Kidney epithelial cell (primary cell): ENCODE measurements around the gene CCT3. TPM values are rescaled to one million over a fixed set of nuclear protein-coding genes. Genes with fewer than 3 reads are reported as not detected.
A peak's percentile ranks its signal among the peaks of the same experiment; 100 is the strongest.
"Not testable (repeated sequence)": the region's sequence is repeated elsewhere in the genome, so short reads cannot be mapped to it uniquely, and the experiment has no call there.

Experiments used
- DNase-seq: peaks from one replicate; pipeline ENCODE4 v3.0.0-alpha.2; 2010; ENCODE audit warnings: low read depth
- H3K27me3 ChIP-seq: 2 replicates; pipeline ENCODE4 v1.6.0; 2011; ENCODE audit warnings: low read length; ENCODE audit not compliant: control insufficient read depth, insufficient read depth
- H3K36me3 ChIP-seq: 2 replicates; pipeline ENCODE4 v1.5.1; 2011; ENCODE audit warnings: low read length; ENCODE audit not compliant: control insufficient read depth, insufficient read depth
- H3K4me3 ChIP-seq: 2 replicates; pipeline ENCODE4 v1.5.1; 2011; ENCODE audit warnings: low read depth, mild to moderate bottlenecking, control low read depth, low read length
- CTCF ChIP-seq: IDR thresholded peaks from 2 replicates; pipeline ENCODE4 v1.5.1; 2011; ENCODE audit warnings: mild to moderate bottlenecking, moderate library complexity, low read length, control low read depth, inconsistent platforms; ENCODE audit not compliant: insufficient read depth, poor library complexity, severe bottlenecking
- total RNA-seq: library from RNA; depleted of rRNA; stranded (reverse); fragments of >200 nt; gene quantifications from 2 replicates; pipeline ENCODE4 v1.2.3, GENCODE V29; 2015

CCT3 gene
- total RNA-seq, 1 donor from 2014 or later: 303 TPM

GRCh38 chr1:156371553-156372264 is 33.6 kb upstream of the CCT3 start:
- peaks cover 31% of the 10 kb centered on the region for H3K27me3 ChIP-seq
- DNase-seq: no peak
- TF ChIP-seq CTCF: no peak
- no peak overlapping the region for H3K4me3 ChIP-seq
- no peaks in the 10 kb centered on the region for H3K36me3 ChIP-seq

- H3K27me3 ChIP-seq: peaks cover 43% of the 10 kb centered on the region
- DNase-seq, H3K36me3 ChIP-seq, H3K4me3 ChIP-seq: not testable (repeated sequence)
These were observed 31.7 kb upstream of the CCT3 start for GRCh38 chr1:156369685-156370286.

GRCh38 chr1:156368889-156369684 is 31.0 kb upstream of the CCT3 start, which contains the start of gene RHBG:
TSS of gene RHBG (plus strand) at chr1:156369211. CDS start at chr1:156369250, 39 bp downstream.
- Histone ChIP-seq H3K4me3 (peak within 1 kb of the TSS; percentile 32), H3K27me3 (peaks cover 46% of the 10 kb centered on the region), H3K36me3 (no peaks in the 10 kb centered on the region)
- no peak for DNase-seq
- TF ChIP-seq CTCF: no peak

DNA sequence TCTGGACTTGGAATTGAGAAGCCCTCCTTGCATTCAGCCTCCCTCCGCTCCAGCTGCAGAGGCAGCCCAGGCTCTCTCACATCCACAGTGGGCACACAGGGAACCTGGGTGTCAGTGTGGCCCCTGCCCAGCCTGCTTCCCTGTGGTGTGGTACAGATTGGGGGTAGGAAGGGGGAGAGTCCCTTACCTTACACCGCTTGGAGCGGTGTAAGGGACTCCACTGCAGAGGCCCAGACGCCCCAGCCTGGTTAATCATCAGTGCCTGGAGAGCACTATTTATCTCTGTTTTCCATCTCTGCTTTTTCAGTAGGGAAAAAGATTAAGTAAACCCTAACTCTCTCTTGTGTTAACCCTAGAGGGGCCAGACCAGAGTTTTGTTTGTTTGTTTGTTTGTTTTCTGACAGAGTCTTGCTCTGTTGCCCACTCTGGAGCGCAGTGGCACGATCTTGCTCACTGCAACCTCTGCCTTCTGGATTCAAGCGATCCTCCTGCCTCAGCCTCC is 30.1 kb upstream of the CCT3 start:
- H3K4me3 ChIP-seq: no peak overlapping the region
- no peak for TF ChIP-seq CTCF
- DNase-seq: no peak
- peaks cover 46% of the 10 kb centered on the region for H3K27me3 ChIP-seq
- H3K36me3 ChIP-seq: no peaks in the 10 kb centered on the region

DNA sequence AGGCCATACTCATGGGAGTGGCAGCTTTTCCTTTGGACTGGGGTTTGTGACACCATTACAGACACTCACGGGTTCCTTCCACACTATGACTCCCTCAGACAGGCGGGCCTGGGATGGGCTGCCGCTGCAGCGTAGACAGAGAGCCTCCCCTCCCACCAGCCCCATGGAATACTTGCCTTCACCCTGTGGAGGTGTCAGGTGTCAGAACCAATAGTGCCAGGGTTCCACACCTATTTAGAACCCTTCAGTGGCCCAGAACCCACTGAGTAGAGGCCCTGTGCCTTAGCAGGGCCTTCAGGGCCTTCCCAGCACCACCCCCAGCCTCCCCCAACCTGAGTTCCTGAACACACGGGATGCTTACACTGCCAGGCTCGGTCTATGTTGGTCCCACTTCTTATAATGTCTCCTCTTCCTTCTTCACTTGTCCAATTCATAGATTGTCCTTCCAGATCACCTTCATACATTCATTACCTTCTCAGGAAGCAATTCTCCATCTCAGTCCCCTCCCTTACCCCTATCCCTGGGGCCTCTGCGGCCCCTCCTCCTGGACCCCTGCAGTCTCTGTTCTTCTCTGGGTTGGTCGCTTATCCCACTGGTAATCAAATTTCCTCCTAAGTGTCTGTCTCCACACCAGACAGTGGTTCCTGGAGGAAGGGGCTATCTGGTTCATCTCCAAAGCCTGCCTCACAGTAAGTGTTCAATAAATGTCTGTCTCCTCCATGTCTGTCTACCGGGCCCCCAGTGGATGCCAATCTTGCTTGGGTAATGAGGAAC is 29.5 kb upstream of the CCT3 start:
- no peak for DNase-seq
- no peak overlapping the region for H3K4me3 ChIP-seq
- H3K27me3 ChIP-seq: peaks cover 46% of the 10 kb centered on the region
- H3K36me3 ChIP-seq: no peaks in the 10 kb centered on the region
- TF ChIP-seq CTCF: no peak
